GM21390 (cell line): ENCODE results near the gene TUBGCP5.

ENCODE experiments used
- ATAC-seq: cut with Tn5 transposase; IDR thresholded peaks from one replicate; pipeline ENCODE4 v1.9.1; 2021; ENCODE audit not compliant: unreplicated experiment

The TUBGCP5 gene

DNA sequence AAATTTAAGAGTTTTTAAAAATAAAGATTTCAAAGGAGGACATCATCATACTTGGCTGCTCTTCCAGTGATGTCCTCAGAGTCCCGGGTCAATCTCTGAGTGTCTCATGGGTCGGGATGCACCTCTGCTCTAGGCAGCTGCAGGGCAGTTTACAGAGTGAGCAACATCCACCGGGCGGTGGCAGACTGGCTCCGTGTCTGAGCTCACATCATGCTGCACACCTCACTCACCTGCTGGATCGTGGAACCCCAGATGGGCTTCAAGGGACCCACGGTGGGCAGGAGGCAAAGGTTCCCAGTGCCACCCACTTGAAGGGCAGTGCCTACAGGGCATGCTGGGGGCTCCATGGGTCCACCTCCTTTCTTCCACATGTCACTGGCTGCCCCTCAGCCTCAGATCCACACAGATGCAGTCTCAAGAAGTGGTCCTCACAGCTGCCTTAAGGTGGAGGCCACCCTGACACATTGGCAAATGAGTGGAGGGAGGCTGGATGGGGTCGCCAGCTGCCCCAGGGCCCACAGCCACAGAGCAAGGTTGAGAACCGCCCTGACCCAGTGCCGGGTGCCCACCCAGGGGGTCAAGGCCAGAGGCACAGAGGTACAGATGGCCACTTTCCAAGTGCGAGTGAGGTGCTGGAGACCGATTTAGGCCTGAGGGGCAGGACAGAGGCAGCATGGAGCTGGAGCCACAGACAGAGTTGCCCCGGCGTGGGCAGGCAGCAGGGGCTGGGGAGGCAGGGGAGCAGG, 84.4 kb downstream of the TUBGCP5 start:
- no peak for ATAC-seq

DNA sequence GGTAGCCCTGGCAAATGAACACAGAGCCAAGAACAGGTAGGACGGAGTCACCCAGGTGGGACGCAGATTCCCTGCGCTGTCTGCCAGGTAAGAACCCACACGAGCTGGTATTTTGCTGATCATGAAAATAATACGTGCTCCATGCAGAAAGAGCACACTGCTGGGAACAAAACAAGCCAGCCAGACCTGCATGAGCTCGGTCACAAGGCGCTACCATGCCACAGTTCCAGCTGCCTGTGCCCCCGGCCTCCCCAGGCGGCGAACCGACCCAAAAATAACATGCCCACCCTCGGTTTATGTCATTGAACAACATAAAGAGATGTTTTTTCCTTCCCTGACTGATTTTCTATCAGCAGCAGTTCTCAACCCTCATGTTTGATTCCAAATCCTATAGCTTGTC, 85.0 kb downstream of the TUBGCP5 start:
- no peak for ATAC-seq

GRCh38 chr15:22952796-22953579, 86.4 kb downstream of the TUBGCP5 start:
- ATAC-seq, result no peak

- ATAC-seq, result no peak
These were observed 87.7 kb downstream of the TUBGCP5 start for GRCh38 chr15:22951381-22952280.

- ATAC-seq, result no peak
These were observed 88.4 kb downstream of the TUBGCP5 start for GRCh38 chr15:22951031-22951380.

GRCh38 chr15:22950256-22950990, 88.9 kb downstream of the TUBGCP5 start:
- ATAC-seq, result no peak
